ENCODE results near the gene SMARCD3.

The SMARCD3 gene

DNA sequence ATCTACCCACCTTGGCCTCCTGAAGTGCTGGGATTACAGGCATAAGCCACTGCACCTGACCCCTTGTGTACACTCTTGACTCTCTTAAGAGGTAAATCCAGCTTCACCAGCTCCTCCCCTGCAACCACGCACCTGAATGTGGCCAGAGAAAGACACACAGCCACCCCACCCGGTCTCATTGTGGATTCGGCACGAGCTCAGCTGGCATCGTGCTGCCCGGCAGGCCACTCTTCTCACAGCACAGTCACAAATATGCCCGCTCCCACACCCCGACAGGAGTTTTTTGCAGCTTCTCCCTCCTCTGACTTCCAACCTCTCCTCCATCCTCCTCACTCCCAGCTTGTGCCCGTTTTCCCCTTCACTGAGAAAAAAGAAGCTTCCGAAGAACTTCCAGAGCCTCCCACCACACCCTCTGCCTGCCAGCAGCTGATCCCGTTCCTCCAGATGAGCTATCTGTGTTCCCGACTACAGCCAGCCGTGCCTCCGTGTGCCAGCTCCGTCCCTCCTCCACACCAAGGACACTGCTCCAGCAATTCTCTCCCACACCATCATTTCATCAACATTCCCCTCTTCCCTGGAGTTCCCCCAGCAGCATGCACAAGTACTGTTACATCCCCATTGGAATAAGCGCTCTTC is 8.0 kb upstream of the SMARCD3 start:
- peaks cover 2% of the 10 kb centered on the region; the same call in 1 of the 2 replicates for H3K27me3 ChIP-seq (ENCODE audit: control insufficient read depth, insufficient read depth, low read length)
- no peaks in the 10 kb centered on the region for H3K36me3 ChIP-seq (ENCODE audit: control insufficient read depth, insufficient read depth, low read length)
- no peak overlapping the region for H3K27ac ChIP-seq (ENCODE audit: low read length)
- WGBS (ENCODE audit: insufficient coverage, insufficient read length): no CpG with 5 or more reads among the region's 16 CpGs
- no peak overlapping the region for H3K4me3 ChIP-seq (ENCODE audit: low read length)
- DNase-seq (ENCODE audit: low read depth, low spot score): no peak
- H3K9me3 ChIP-seq (ENCODE audit: control insufficient read depth, insufficient read depth, low read length): no peaks in the 10 kb centered on the region
- 0 out of 2 replicates have a peak, but pooled peaks cover 3% of the 10 kb centered on the region for H3K4me1 ChIP-seq (ENCODE audit: control insufficient read depth, insufficient read depth, low read length)

DNA sequence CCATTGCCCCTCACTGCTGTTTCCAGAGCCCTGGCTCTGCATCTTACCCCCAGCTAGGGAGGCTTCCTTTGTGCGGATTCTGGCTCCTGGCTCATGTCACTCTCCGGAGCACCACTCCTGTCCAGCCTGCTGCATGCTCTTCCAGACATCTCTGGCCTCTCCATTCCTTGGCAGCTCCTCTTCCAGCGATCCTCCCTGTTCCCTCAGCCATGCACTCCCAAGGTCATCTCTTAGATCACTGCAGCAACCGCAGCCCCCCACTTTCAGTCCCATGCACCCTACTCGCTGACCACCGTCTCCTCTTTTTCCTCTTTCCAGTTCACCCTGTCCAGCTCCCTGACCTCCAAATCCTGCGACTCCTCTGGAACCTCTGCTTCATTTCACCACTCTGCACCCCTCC is 6.9 kb upstream of the SMARCD3 start:
- Histone ChIP-seq H3K36me3 (ENCODE audit: control insufficient read depth, insufficient read depth, low read length) (no peaks in the 10 kb centered on the region), H3K27ac (ENCODE audit: low read length) (no peak overlapping the region), H3K4me1 (ENCODE audit: control insufficient read depth, insufficient read depth, low read length) (0 out of 2 replicates have a peak, but pooled peaks cover 3% of the 10 kb centered on the region), H3K27me3 (ENCODE audit: control insufficient read depth, insufficient read depth, low read length) (peaks cover 11% of the 10 kb centered on the region; the same call in 1 of the 2 replicates), H3K9me3 (ENCODE audit: control insufficient read depth, insufficient read depth, low read length) (no peaks in the 10 kb centered on the region), H3K4me3 (ENCODE audit: low read length) (no peak overlapping the region)
- DNase-seq (ENCODE audit: low read depth, low spot score): no peak
- no CpG with 5 or more reads among the region's 7 CpGs for WGBS (ENCODE audit: insufficient coverage, insufficient read length)

DNA sequence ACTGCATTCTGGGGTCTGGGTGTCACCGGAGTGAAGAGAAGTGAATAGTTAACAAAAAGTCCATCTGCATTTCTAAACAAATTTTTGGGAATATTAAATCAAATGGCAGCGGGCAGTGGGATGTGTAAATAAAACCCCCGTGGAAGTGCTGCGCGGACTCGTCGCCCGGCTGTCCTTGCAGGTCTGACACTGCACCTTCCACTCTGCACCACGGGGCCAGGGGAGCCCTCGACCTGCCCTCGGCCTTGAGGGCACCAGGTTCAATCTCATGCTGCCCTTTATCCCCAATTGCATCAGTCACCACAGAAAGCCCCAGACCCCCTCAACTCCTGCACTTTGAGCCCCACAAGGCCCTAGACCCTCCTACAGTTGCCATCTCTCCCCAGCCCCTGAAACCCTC is 6.4 kb upstream of the SMARCD3 start:
- Histone ChIP-seq H3K9me3 (ENCODE audit: control insufficient read depth, insufficient read depth, low read length) (no peaks in the 10 kb centered on the region), H3K4me1 (ENCODE audit: control insufficient read depth, insufficient read depth, low read length) (peaks cover 4% of the 10 kb centered on the region), H3K27me3 (ENCODE audit: control insufficient read depth, insufficient read depth, low read length) (peaks cover 9% of the 10 kb centered on the region; the same call in 1 of the 2 replicates), H3K27ac (ENCODE audit: low read length) (no peak overlapping the region), H3K36me3 (ENCODE audit: control insufficient read depth, insufficient read depth, low read length) (no peaks in the 10 kb centered on the region), H3K4me3 (ENCODE audit: low read length) (no peak overlapping the region)
- DNase-seq (ENCODE audit: low read depth, low spot score): no peak
- WGBS (ENCODE audit: insufficient coverage, insufficient read length): no CpG with 5 or more reads among the region's 11 CpGs

DNA sequence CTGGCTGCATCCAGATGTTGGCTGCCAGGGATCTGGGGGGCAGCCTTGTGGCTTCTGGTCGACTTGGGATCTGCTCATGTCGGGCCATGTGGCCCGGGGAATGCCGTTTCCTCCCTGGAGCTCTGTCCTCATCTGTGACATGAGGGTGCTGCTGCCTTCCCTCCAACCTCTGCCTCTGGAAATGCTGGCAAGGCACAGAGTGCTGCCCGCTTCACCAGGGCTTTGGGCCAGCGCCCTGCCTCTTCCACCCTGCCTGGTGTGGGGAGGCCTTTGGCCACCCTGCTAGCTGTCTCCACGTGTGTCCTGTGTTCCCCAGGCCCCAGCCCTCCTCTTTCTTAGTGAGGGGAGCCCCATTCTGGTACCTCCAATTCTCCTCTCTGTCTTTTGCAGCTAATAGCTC is 5.8 kb upstream of the SMARCD3 start:
- H3K4me1 ChIP-seq (ENCODE audit: control insufficient read depth, insufficient read depth, low read length): peaks cover 6% of the 10 kb centered on the region
- no peak overlapping the region for H3K27ac ChIP-seq (ENCODE audit: low read length)
- no CpG with 5 or more reads among the region's 7 CpGs for WGBS (ENCODE audit: insufficient coverage, insufficient read length)
- peaks cover 10% of the 10 kb centered on the region; the same call in 1 of the 2 replicates for H3K27me3 ChIP-seq (ENCODE audit: control insufficient read depth, insufficient read depth, low read length)
- H3K4me3 ChIP-seq (ENCODE audit: low read length): no peak overlapping the region
- no peaks in the 10 kb centered on the region for H3K36me3 ChIP-seq (ENCODE audit: control insufficient read depth, insufficient read depth, low read length)
- DNase-seq (ENCODE audit: low read depth, low spot score): no peak
- H3K9me3 ChIP-seq (ENCODE audit: control insufficient read depth, insufficient read depth, low read length): no peaks in the 10 kb centered on the region

DNA sequence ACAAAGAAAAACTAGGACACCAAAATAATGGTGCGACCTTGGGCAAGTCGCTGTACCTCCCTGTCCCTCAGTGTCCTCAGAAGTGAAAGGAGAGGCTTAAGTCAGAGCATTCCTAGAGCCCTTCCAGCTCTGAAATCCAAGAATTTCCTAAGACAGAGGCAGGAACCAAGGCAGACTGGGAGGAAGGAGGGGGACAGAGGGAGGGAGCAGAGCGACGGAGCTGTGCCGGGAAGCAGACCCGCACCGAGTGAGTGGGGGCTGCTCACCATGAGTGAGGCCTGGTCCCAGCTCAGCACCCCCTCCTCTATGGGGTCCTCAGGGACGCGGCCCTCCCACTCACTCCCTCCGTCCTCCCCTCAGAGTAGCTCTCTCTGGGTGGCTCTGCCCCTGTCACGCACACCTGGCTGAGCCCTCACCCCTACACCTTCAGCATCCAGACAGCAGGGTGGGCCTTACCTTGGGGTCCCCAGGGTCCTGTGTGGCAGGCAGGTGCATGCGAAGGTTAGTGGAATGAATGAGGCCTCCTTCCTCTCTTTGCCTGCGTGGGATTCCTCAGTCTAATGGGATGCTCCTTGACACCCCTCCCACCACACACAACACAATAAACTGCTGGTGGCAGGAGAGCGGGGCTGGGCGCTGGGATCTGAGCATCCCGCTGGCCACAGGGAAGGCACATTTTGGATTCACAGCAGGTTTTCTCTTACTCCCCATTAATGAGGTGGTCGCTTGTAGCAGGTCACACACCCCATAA is 4.6 kb upstream of the SMARCD3 start:
- Histone ChIP-seq H3K27me3 (ENCODE audit: control insufficient read depth, insufficient read depth, low read length) (peaks cover 16% of the 10 kb centered on the region; the same call in 1 of the 2 replicates), H3K4me1 (ENCODE audit: control insufficient read depth, insufficient read depth, low read length) (peaks cover 8% of the 10 kb centered on the region), H3K36me3 (ENCODE audit: control insufficient read depth, insufficient read depth, low read length) (no peaks in the 10 kb centered on the region), H3K27ac (ENCODE audit: low read length) (no peak overlapping the region), H3K4me3 (ENCODE audit: low read length) (no peak overlapping the region; the same call in 1 of the 2 replicates), H3K9me3 (ENCODE audit: control insufficient read depth, insufficient read depth, low read length) (no peaks in the 10 kb centered on the region)
- no peak for DNase-seq (ENCODE audit: low read depth, low spot score)
- no CpG with 5 or more reads among the region's 17 CpGs for WGBS (ENCODE audit: insufficient coverage, insufficient read length)

DNA sequence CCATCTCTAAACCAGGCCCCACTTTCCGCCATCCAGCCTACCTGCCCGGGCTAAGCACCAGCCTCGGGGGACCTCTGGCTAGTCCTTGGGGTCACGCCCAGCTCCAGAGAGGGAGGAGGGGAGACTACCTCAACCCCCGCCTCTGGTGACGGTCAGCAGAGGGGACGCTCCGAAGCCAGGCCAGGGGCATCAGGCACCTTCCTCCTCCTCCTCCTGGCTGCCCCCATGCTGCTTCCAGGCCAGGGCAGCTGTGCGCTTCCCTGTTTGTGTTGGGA is 4.0 kb upstream of the SMARCD3 start:
- Histone ChIP-seq H3K27me3 (ENCODE audit: control insufficient read depth, insufficient read depth, low read length) (peaks cover 21% of the 10 kb centered on the region; the same call in 1 of the 2 replicates), H3K27ac (ENCODE audit: low read length) (no peak overlapping the region), H3K4me1 (ENCODE audit: control insufficient read depth, insufficient read depth, low read length) (peaks cover 8% of the 10 kb centered on the region), H3K9me3 (ENCODE audit: control insufficient read depth, insufficient read depth, low read length) (no peaks in the 10 kb centered on the region), H3K36me3 (ENCODE audit: control insufficient read depth, insufficient read depth, low read length) (no peaks in the 10 kb centered on the region), H3K4me3 (ENCODE audit: low read length) (peak overlapping the region; percentile 44; the same call in 1 of the 2 replicates)
- no CpG with 5 or more reads among the region's 9 CpGs for WGBS (ENCODE audit: insufficient coverage, insufficient read length)
- DNase-seq (ENCODE audit: low read depth, low spot score): no peak

DNA sequence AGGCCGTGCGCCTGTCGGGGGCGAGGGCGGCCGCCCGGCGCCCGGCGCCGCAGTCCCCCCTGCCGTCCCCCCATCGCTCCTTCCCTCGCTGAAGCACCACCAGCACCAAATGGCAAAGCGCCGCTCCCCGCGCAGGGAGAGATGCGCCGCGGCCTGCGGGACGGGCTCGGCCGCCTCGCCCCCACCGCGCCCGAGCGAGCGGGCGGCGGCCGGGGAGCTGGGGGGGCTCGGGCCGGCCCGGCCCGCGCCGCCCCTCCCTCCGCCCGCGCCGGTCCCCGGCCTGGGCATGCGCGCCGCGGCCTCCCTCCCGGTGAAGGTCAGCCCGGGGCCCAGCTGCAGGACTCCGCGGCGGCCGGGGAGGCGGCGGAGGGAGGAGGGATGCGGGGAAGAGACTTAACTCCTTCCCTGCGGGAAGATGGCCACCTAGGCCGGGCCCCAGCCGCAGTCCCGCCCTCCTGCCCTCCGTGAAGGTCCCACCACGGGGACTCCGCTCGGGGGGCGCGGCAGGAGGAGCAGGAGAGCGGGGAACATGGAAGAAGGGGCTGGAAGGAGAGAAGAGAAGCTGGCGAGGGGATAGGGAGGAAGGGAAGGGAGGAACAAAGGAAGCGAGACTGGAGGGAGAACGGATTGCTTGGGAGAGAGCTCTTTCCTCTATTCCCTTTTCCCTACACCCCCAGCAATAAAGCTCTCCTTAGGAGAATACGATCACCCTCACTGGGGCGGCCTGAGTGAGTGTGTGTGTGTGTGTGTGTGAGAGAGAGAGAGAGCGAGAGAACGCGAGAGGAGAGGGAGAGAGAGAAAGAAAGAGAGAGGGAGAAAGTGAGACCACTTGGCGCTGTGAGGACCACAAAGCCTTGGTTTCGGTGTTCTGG is 3.4 kb upstream of the SMARCD3 start:
- Histone ChIP-seq H3K4me1 (ENCODE audit: control insufficient read depth, insufficient read depth, low read length) (peaks cover 8% of the 10 kb centered on the region), H3K36me3 (ENCODE audit: control insufficient read depth, insufficient read depth, low read length) (no peaks in the 10 kb centered on the region), H3K27me3 (ENCODE audit: control insufficient read depth, insufficient read depth, low read length) (peaks cover 25% of the 10 kb centered on the region; the same call in 1 of the 2 replicates), H3K4me3 (ENCODE audit: low read length) (peak overlapping the region; percentile 44; the same call in 1 of the 2 replicates), H3K9me3 (ENCODE audit: control insufficient read depth, insufficient read depth, low read length) (no peaks in the 10 kb centered on the region), H3K27ac (ENCODE audit: low read length) (no peak overlapping the region)
- WGBS (ENCODE audit: insufficient coverage, insufficient read length): no CpG with 5 or more reads among the region's 79 CpGs
- DNase-seq (ENCODE audit: low read depth, low spot score): no peak

DNA sequence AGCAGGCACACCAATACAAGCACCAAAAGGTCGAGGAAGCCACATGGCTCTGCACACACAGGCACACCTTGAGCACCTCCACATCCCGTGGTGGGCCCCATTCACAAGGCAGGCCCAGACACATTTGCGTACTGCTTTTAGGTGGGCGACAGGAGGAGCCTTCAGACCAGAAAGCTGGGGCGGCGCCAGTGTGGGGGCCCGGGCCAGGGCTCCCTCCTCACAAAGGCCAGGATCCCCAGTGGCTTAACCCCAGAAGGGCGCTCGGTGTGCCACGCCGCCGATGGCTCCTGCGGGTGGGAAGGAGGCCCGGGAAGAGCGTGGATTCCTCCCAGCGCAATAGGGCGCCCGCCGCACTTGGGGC is 2.8 kb upstream of the SMARCD3 start:
- H3K9me3 ChIP-seq (ENCODE audit: control insufficient read depth, insufficient read depth, low read length): no peaks in the 10 kb centered on the region
- H3K27me3 ChIP-seq (ENCODE audit: control insufficient read depth, insufficient read depth, low read length): peaks cover 30% of the 10 kb centered on the region; the same call in 1 of the 2 replicates
- WGBS (ENCODE audit: insufficient coverage, insufficient read length): no CpG with 5 or more reads among the region's 19 CpGs
- no peak for DNase-seq (ENCODE audit: low read depth, low spot score)
- no peak overlapping the region for H3K27ac ChIP-seq (ENCODE audit: low read length)
- peaks cover 8% of the 10 kb centered on the region for H3K4me1 ChIP-seq (ENCODE audit: control insufficient read depth, insufficient read depth, low read length)
- no peaks in the 10 kb centered on the region for H3K36me3 ChIP-seq (ENCODE audit: control insufficient read depth, insufficient read depth, low read length)
- peak overlapping the region; percentile 44; the same call in 1 of the 2 replicates for H3K4me3 ChIP-seq (ENCODE audit: low read length)

DNA sequence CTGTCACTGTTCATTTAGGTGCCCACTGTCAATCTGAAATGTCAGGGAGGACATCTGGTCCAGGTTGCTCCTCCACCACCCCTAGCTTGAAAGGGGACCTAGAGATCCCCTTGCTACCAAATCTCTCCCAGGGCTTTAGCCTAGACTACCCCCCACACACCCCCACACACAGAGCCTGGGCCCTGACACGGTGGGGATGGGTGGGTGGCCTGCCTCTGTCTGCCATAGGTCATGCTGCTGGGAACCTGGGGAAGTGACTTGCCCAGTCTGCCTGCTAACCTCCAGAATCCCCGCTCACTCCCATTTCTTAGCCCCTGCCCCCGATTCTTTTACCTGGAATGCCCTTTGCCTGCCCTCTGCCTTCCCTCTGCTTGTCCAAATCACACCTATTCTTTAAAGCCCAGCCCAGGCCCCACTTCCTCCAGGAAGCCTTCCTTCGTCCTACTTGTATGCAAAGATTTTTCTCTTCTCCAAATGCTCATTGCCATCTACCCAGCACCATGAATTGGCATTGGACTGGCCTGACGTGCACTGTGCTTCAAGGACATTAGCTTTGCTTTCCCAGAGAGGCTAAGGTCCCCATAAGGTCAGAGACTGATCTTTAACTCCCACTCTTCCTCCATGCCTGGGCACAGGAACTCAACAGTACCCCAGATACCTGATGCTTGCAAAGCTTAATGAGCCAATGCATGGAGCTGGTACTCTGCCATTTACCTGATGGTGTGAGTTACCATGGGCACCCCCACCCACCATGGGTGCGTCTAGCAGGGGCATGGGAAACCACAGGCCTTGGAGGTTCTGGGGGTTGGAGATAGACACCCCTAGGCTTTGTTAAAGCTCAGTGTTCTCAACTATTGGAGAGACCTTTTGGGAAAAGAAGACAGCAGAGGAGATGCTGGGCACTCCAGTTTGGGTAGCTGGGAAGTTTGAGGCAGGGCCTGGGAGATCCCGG is 2.0 kb upstream of the SMARCD3 start:
- no peak overlapping the region for H3K27ac ChIP-seq (ENCODE audit: low read length)
- no peaks in the 10 kb centered on the region for H3K9me3 ChIP-seq (ENCODE audit: control insufficient read depth, insufficient read depth, low read length)
- DNase-seq (ENCODE audit: low read depth, low spot score): no peak
- WGBS (ENCODE audit: insufficient coverage, insufficient read length): no CpG with 5 or more reads among the region's 7 CpGs
- peaks cover 35% of the 10 kb centered on the region; the same call in 1 of the 2 replicates for H3K27me3 ChIP-seq (ENCODE audit: control insufficient read depth, insufficient read depth, low read length)
- H3K4me3 ChIP-seq (ENCODE audit: low read length): no peak overlapping the region
- peaks cover 8% of the 10 kb centered on the region for H3K4me1 ChIP-seq (ENCODE audit: control insufficient read depth, insufficient read depth, low read length)
- H3K36me3 ChIP-seq (ENCODE audit: control insufficient read depth, insufficient read depth, low read length): no peaks in the 10 kb centered on the region

Measured in iPS DF 6.9 (cell line).